Astrocyte (in vitro differentiated cells and primary cell): Measurements from ENCODE around the gene ZBTB17.

ENCODE experiments used
- CTCF ChIP-seq: IDR thresholded peaks from 2 replicates; pipeline ENCODE4 v1.5.1; 2011; ENCODE audit warnings: low read depth, mild to moderate bottlenecking, inconsistent platforms, low read length, moderate library complexity; ENCODE audit not compliant: insufficient read depth
- EZH2 ChIP-seq: IDR thresholded peaks from 2 replicates; pipeline ENCODE4 v1.6.1; 2012; ENCODE audit warnings: mild to moderate bottlenecking, low read length, inconsistent platforms; ENCODE audit not compliant: insufficient read depth

DNA sequence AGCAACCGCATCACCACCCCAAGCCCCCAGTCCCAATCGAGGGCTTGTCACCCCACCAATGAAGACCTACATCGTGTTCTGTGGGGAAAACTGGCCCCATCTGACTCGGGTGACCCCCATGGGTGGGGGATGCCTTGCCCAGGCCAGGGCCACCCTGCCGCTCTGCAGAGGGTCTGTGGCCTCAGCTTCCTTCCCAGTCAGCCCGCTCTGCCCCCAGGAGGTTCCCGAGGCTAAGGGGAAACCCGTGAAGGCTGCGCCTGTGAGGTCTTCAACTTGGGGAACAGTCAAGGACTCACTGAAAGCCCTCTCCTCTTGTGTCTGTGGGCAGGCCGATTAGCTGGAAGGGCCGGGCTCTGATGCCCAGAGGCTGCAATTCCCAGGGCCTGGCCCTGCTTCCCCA, 30.1 kb upstream of the ZBTB17 start:
- TF ChIP-seq CTCF (no peak), EZH2 (no peak)
